Neutrophil (primary cell): ENCODE results near the gene VPS51.

Source experiments
- H3K27ac ChIP-seq: fragments of 200-600 bp; sonication (generic); 2 replicates; pipeline ENCODE4 v1.5.1; 2016; ENCODE audit warnings: mild to moderate bottlenecking, moderate library complexity
- H3K27me3 ChIP-seq: fragments of 200-600 bp; sonication (generic); 2 replicates; pipeline ENCODE4 v1.6.0; 2016; ENCODE audit warnings: mild to moderate bottlenecking
- H3K36me3 ChIP-seq: fragments of 200-600 bp; sonication (generic); 2 replicates; pipeline ENCODE4 v1.5.1; 2017
- H3K4me1 ChIP-seq, 2 experiments: fragments of 200-600 bp in 1 of 2; sonication (generic) in 1 of 2; 1 replicate in 1 of 2; 2 replicates in 1 of 2; pipeline versions ENCODE4 v1.5.1 to v1.6.1; 2013 to 2016; ENCODE audit warnings: low read depth in 1 of 2, low read length in 1 of 2, mild to moderate bottlenecking in 1 of 2, moderate library complexity in 1 of 2; ENCODE audit not compliant: control insufficient read depth in 1 of 2, insufficient read depth in 1 of 2
- H3K4me3 ChIP-seq, 2 experiments: fragments of 200-600 bp in 1 of 2; sonication (generic) in 1 of 2; 1 replicate in 1 of 2; 2 replicates in 1 of 2; pipeline ENCODE4 v1.5.1; 2013 to 2016; ENCODE audit warnings: low read depth in 1 of 2, low read length in 1 of 2, mild to moderate bottlenecking in 1 of 2, moderate library complexity in 1 of 2
- H3K9me3 ChIP-seq: fragments of 200-600 bp; sonication (generic); 2 replicates; pipeline ENCODE4 v1.5.1; 2016
- TF ChIP-seq, protein P1 (sequence below): fragments of 200-600 bp; sonication (generic); IDR thresholded peaks from 2 replicates; pipeline ENCODE4 v1.5.1; 2016; ENCODE audit warnings: antibody characterized with exemption

The VPS51 gene

DNA sequence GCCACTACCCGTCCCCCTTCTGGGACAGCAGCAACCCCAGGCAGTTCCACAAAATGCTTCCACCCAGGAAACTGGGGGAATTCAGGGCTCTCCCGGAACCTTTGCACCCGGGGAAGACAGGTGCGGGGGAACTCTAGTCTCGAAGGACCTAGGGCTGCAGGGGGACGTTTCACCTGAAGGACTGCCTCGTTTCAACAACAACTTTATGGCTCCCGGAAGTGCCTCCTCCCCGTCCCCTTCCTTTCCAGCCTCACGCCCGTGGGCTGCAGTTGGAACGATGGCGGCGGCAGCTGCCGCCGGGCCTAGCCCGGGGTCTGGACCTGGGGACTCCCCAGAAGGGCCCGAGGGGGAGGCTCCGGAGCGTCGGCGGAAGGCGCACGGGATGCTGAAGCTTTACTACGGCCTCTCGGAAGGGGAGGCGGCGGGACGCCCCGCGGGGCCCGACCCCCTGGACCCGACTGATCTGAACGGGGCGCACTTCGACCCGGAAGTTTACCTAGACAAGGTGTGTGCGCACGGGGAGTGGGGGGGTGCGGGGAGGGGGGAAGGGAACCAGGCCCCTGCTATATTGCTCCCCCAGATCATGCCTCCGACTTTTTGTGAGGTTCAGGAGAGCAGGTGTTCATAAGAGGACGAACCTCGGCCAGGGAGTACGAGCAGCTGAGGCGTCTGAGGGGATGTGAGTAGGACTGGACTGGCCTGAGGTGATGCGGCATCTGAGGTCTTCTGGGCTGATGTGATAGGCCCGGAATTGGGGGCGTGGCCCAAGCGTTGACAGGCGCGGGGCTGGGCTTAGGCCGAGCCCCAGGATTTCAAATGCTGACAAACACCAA is at the start of gene VPS51:
Gene VPS51 (plus strand): TSS at position 241 of the 833 bp plus-strand sequence. CDS start 37 bp downstream, at position 278.
- H3K4me3 ChIP-seq, result peak within 1 kb of the TSS; percentile 72 to 89
- no peaks in the 10 kb centered on the region for H3K9me3 ChIP-seq
- TF ChIP-seq, protein P1, sequence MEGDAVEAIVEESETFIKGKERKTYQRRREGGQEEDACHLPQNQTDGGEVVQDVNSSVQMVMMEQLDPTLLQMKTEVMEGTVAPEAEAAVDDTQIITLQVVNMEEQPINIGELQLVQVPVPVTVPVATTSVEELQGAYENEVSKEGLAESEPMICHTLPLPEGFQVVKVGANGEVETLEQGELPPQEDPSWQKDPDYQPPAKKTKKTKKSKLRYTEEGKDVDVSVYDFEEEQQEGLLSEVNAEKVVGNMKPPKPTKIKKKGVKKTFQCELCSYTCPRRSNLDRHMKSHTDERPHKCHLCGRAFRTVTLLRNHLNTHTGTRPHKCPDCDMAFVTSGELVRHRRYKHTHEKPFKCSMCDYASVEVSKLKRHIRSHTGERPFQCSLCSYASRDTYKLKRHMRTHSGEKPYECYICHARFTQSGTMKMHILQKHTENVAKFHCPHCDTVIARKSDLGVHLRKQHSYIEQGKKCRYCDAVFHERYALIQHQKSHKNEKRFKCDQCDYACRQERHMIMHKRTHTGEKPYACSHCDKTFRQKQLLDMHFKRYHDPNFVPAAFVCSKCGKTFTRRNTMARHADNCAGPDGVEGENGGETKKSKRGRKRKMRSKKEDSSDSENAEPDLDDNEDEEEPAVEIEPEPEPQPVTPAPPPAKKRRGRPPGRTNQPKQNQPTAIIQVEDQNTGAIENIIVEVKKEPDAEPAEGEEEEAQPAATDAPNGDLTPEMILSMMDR, result no peak
- H3K27ac ChIP-seq, result peak within 1 kb of the TSS; percentile 96
- no peaks in the 10 kb centered on the region for H3K36me3 ChIP-seq
- H3K4me1 ChIP-seq, result peaks cover 10 to 15% of the 10 kb centered on the region in 2 experiments
- H3K27me3 ChIP-seq, result no peaks in the 10 kb centered on the region

DNA sequence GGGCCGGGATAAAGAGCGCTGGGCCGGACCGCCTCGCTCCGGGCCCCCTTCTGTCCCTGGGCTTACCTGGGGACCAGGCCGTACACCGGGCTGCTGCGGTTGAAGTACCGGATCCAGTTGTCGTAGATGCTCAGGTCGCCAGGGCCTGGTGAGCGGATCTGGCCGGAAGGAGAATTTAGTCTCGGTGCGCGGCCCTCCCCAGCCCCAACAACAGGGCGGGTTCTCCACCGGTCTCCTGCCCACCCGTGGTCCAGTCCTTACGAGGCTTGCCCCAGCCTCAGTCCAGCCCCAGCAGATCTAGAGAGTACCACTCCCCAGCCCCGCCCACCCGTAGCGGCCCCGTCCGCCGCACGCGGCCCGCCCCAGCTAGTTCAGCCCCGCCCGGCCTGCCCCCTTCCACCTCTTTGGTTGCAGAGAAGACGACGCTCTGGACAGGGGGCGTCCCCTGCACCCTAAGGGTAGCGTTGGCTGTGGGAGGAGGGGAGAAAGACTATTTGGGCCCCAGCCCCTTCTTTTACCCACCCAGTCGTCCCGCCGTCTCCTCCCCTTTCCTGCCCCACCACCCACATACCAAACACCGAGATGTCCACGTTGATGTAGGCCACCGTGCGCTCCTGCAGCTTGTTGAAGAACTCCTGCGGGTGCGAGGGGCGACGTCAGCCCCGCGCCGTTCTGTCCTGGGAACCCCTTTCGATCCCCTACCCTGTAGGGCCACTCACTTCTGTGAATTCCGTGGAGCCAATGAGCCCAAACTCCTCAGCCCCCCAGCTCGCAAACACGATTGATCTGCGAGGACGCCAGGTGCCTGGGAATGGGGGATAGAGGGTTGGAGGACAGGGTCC is 48.2 kb upstream of the VPS51 start:
- H3K4me3 ChIP-seq, result peak overlapping the region; percentile 56 to 64
- peak overlapping the region; percentile 7 for H3K27ac ChIP-seq
- TF ChIP-seq, protein P1, result no peak
- no peaks in the 10 kb centered on the region for H3K36me3 ChIP-seq
- no peaks in the 10 kb centered on the region for H3K9me3 ChIP-seq
- H3K27me3 ChIP-seq, result peaks cover 5% of the 10 kb centered on the region
- H3K4me1 ChIP-seq, result peaks cover 21 to 23% of the 10 kb centered on the region in 2 experiments

DNA sequence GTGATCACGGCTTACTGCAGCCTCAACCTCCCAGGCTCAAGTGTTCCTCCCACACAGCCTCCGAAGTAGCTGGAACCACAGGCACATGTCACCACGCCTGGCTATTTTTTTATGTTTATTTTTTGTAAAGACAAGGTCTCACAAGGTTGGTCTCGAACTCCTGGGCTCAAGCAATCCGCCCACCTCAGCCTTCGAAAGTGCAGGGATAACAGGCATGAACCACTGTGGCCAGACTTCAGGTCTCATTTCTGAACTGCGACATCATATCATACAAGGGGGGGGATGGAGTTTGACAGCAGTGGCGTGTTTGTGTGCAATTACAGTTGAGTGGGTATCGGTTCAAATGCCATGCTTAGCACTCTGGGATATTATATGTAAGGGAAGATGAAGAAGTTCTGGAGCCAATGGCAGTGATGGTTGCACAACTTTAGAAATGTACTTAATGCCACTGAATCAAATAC is 44.6 kb upstream of the VPS51 start:
- H3K27ac ChIP-seq, result no peak overlapping the region

DNA sequence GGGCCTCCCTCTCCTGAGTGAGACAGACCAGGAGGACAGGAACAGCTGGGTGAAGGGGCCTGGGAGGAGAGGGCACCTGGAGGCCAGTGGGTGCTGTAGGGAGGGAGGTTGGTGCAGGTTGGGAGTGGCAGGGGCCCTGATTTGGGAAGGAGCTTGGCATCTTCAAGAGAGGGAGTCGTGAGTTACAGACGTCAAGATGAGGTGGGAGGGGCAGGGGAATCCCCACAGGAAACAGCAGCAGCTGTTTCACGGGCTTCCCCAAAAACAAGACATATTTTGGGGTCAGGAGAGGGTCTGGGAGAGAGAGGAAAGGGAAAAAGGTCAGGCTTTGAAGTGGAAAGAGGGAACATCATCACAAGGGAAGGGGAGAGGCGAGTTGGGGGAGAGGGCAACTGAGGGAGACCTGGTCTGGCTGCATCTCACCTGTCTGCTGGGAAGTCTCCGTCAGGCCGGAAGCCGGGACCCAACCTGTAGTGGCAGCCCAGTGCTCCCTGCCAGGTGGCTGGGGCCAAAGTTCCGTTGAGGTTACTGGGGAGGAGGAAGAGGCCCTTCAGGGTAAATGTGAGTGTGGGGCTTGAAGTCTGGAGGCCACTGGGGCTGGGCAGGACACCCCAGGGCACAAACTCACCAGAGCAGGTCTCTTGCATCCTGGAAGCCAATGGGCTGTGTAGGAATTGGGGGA is 42.0 kb upstream of the VPS51 start:
- H3K27ac ChIP-seq, result no peak overlapping the region
- no peaks in the 10 kb centered on the region for H3K27me3 ChIP-seq
- TF ChIP-seq, protein P1, result no peak
- H3K9me3 ChIP-seq, result no peaks in the 10 kb centered on the region
- no peaks in the 10 kb centered on the region for H3K36me3 ChIP-seq
- no peak overlapping the region for H3K4me3 ChIP-seq
- peaks cover 0 to 10% of the 10 kb centered on the region in 2 experiments for H3K4me1 ChIP-seq

More for the DNA sequence above, 44.6 kb upstream of the VPS51 start:
- Histone ChIP-seq H3K27me3 (peaks cover 5% of the 10 kb centered on the region), H3K9me3 (no peaks in the 10 kb centered on the region), H3K4me1 (peaks cover 15 to 21% of the 10 kb centered on the region in 2 experiments), H3K4me3 (no peak overlapping the region), H3K36me3 (no peaks in the 10 kb centered on the region)
- TF ChIP-seq, protein P1, result no peak

DNA sequence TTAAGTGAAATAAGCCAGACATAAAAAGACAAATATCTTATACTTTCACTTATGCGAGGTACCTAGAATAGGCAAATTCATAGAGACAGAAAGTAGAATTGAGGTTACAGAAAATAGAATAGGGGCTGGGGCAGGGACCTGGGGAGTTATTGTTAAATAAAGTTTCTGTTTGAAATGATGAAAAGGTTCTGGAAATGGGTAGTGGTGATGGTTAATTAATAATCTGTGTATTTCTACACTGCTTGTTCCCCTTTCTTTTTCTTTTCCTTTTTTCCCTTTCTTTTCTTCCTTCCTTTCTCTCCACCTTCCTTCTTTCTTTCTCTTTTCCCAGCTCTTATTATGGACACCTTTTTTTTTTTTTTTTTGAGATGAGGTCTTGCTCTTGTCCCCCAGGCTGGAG is 40.5 kb upstream of the VPS51 start:
- Histone ChIP-seq H3K27me3 (no peaks in the 10 kb centered on the region), H3K36me3 (no peaks in the 10 kb centered on the region), H3K27ac (no peak overlapping the region), H3K4me3 (no peak overlapping the region), H3K4me1 (peaks cover 0 to 10% of the 10 kb centered on the region in 2 experiments), H3K9me3 (no peaks in the 10 kb centered on the region)
- TF ChIP-seq, protein P1, result no peak
